ENCODE measurements around the gene PALS2. TPM values are rescaled to one million over a fixed set of nuclear protein-coding genes. Genes with fewer than 3 reads are reported as not detected.
A peak's percentile ranks its signal among the peaks of the same experiment; 100 is the strongest.

PALS2 gene
- total and polyA plus RNA-seq, 9 of the 15 experiments (the other 6 are each of a cell fraction or from before 2014, with no cell fraction given): 5.9 to 35.0 (median 17.7) TPM

DNA sequence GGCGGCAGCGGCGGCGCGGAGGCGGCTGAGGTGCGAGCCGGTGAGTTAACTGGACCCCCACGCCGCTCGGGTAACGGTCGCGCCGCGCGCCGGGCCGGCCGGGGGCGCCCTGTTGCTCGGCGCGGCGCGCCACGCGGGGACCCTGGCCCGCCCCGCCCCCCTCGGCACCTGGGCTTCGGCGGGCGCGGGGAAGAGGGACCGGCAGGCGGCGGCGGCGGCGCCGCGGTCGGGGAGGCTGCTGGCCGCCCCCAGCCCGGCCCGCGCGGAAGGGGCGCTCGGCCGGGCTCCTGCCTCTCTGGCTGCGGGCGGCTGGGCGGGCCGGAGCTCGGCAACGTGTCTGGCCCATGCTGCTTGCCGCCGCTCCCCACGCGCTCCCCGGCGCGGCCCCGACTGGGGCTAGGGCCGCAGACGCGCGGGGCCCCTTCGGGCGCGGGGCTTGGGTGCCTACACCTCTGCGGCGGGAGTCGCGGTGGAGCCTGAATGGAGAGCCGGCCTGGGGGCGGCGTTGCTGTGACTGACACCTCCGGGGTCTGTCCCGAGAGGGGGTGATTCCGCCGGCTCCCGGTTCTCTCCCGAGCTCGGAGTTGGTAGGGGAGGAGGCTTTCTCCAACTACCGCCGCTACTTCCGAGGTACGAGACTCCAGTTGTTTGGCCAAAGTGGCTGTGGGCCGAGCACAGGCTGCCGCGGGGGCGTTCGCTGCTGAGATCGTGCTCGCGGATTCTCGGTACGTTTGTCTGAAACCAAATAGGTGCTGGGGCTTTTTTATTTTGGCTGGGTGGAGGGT lies 494 bp downstream of the PALS2 start (continued):
- TF ChIP-seq POLR2G (IDR thresholded peaks at IDR 0.05; ENCODE audit: low read depth, low read length): peak; percentile 20
- TF ChIP-seq, protein P1, sequence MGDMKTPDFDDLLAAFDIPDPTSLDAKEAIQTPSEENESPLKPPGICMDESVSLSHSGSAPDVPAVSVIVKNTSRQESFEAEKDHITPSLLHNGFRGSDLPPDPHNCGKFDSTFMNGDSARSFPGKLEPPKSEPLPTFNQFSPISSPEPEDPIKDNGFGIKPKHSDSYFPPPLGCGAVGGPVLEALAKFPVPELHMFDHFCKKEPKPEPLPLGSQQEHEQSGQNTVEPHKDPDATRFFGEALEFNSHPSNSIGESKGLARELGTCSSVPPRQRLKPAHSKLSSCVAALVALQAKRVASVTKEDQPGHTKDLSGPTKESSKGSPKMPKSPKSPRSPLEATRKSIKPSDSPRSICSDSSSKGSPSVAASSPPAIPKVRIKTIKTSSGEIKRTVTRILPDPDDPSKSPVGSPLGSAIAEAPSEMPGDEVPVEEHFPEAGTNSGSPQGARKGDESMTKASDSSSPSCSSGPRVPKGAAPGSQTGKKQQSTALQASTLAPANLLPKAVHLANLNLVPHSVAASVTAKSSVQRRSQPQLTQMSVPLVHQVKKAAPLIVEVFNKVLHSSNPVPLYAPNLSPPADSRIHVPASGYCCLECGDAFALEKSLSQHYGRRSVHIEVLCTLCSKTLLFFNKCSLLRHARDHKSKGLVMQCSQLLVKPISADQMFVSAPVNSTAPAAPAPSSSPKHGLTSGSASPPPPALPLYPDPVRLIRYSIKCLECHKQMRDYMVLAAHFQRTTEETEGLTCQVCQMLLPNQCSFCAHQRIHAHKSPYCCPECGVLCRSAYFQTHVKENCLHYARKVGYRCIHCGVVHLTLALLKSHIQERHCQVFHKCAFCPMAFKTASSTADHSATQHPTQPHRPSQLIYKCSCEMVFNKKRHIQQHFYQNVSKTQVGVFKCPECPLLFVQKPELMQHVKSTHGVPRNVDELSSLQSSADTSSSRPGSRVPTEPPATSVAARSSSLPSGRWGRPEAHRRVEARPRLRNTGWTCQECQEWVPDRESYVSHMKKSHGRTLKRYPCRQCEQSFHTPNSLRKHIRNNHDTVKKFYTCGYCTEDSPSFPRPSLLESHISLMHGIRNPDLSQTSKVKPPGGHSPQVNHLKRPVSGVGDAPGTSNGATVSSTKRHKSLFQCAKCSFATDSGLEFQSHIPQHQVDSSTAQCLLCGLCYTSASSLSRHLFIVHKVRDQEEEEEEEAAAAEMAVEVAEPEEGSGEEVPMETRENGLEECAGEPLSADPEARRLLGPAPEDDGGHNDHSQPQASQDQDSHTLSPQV (IDR thresholded peaks at IDR 0.05): no peak
- peak; percentile 52 for TF ChIP-seq SAP30 (IDR thresholded peaks at IDR 0.05; ENCODE audit: borderline replicate concordance, insufficient read depth, low read depth, low read length, poor library complexity, severe bottlenecking)
- no peak for TF ChIP-seq BRCA1 (IDR thresholded peaks at IDR 0.05)
- TF ChIP-seq BRCA1 (CRISPR knock-in tag; IDR thresholded peaks at IDR 0.05): no peak
- 0 out of 4 replicates have a peak, but pooled peaks of 1 of the 2 experiments have one; percentile 34 for TF ChIP-seq MAZ (CRISPR knock-in tag; conservative IDR thresholded peaks at IDR 0.05 in 1 of 2, IDR thresholded peaks at IDR 0.05 in 1 of 2)
- TF ChIP-seq, protein P2, sequence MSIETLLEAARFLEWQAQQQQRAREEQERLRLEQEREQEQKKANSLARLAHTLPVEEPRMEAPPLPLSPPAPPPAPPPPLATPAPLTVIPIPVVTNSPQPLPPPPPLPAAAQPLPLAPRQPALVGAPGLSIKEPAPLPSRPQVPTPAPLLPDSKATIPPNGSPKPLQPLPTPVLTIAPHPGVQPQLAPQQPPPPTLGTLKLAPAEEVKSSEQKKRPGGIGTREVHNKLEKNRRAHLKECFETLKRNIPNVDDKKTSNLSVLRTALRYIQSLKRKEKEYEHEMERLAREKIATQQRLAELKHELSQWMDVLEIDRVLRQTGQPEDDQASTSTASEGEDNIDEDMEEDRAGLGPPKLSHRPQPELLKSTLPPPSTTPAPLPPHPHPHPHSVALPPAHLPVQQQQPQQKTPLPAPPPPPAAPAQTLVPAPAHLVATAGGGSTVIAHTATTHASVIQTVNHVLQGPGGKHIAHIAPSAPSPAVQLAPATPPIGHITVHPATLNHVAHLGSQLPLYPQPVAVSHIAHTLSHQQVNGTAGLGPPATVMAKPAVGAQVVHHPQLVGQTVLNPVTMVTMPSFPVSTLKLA (conservative IDR thresholded peaks at IDR 0.05): peak in 1 of 2 experiments; percentile 50; a peak in 2 of 4 replicates
- TF ChIP-seq, protein P3, sequence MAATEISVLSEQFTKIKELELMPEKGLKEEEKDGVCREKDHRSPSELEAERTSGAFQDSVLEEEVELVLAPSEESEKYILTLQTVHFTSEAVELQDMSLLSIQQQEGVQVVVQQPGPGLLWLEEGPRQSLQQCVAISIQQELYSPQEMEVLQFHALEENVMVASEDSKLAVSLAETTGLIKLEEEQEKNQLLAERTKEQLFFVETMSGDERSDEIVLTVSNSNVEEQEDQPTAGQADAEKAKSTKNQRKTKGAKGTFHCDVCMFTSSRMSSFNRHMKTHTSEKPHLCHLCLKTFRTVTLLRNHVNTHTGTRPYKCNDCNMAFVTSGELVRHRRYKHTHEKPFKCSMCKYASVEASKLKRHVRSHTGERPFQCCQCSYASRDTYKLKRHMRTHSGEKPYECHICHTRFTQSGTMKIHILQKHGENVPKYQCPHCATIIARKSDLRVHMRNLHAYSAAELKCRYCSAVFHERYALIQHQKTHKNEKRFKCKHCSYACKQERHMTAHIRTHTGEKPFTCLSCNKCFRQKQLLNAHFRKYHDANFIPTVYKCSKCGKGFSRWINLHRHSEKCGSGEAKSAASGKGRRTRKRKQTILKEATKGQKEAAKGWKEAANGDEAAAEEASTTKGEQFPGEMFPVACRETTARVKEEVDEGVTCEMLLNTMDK (IDR thresholded peaks at IDR 0.05; ENCODE audit: borderline replicate concordance, insufficient read depth, low read depth, low read length, poor library complexity, severe bottlenecking): peak; percentile 54
